ENCODE results near the gene NEURL2. TPM values are rescaled to one million over a fixed set of nuclear protein-coding genes. Genes with fewer than 3 reads are reported as not detected.

Gene NEURL2
- total RNA-seq, 1 donor from 2014 or later = 8.4 TPM

- Mint-ChIP-seq H3K9me3 (ENCODE audit: low read depth) (no peaks in the 10 kb centered on the region), H3K27ac (no peak overlapping the region), H3K4me1 (ENCODE audit: low read depth) (no peaks in the 10 kb centered on the region), H3K27me3 (peaks cover 13% of the 10 kb centered on the region), H3K36me3 (ENCODE audit: insufficient read depth) (no peaks in the 10 kb centered on the region), H3K4me3 (ENCODE audit: low read depth) (no peak overlapping the region)
- TF ChIP-seq CTCF (IDR thresholded peaks at IDR 0.05; ENCODE audit: unreplicated experiment) = no peak
- DNase-seq (ENCODE audit: low spot score, unreplicated experiment) = no peak
Observed at GRCh38 chr20:45921337-45922189, 30.6 kb upstream of the NEURL2 start.

- H3K27ac Mint-ChIP-seq = no peak overlapping the region
- no peaks in the 10 kb centered on the region for H3K4me1 Mint-ChIP-seq (ENCODE audit: low read depth)
- TF ChIP-seq CTCF (IDR thresholded peaks at IDR 0.05; ENCODE audit: unreplicated experiment) = no peak
- H3K27me3 Mint-ChIP-seq = peaks cover 13% of the 10 kb centered on the region
- no peaks in the 10 kb centered on the region for H3K9me3 Mint-ChIP-seq (ENCODE audit: low read depth)
- no peak overlapping the region for H3K4me3 Mint-ChIP-seq (ENCODE audit: low read depth)
- DNase-seq (ENCODE audit: low spot score, unreplicated experiment) = no peak
- no peaks in the 10 kb centered on the region for H3K36me3 Mint-ChIP-seq (ENCODE audit: insufficient read depth)
Observed at GRCh38 chr20:45920462-45921336, 29.7 kb upstream of the NEURL2 start.

- DNase-seq (ENCODE audit: low spot score, unreplicated experiment) = no peak
- TF ChIP-seq CTCF (IDR thresholded peaks at IDR 0.05; ENCODE audit: unreplicated experiment) = no peak
- no peak overlapping the region for H3K27ac Mint-ChIP-seq
Observed at GRCh38 chr20:45919542-45920399, 28.8 kb upstream of the NEURL2 start.

GRCh38 chr20:45918779-45919537 is 27.9 kb upstream of the NEURL2 start:
- H3K9me3 Mint-ChIP-seq (ENCODE audit: low read depth) = no peaks in the 10 kb centered on the region
- peaks cover 13% of the 10 kb centered on the region for H3K27me3 Mint-ChIP-seq
- no peaks in the 10 kb centered on the region for H3K4me1 Mint-ChIP-seq (ENCODE audit: low read depth)

More at GRCh38 chr20:45919542-45920399, 28.8 kb upstream of the NEURL2 start:
- H3K9me3 Mint-ChIP-seq (ENCODE audit: low read depth) = no peaks in the 10 kb centered on the region
- peaks cover 13% of the 10 kb centered on the region for H3K27me3 Mint-ChIP-seq
- no peaks in the 10 kb centered on the region for H3K36me3 Mint-ChIP-seq (ENCODE audit: insufficient read depth)
- H3K4me1 Mint-ChIP-seq (ENCODE audit: low read depth) = no peaks in the 10 kb centered on the region
- H3K4me3 Mint-ChIP-seq (ENCODE audit: low read depth) = no peak overlapping the region

More at GRCh38 chr20:45918779-45919537, 27.9 kb upstream of the NEURL2 start:
- DNase-seq (ENCODE audit: low spot score, unreplicated experiment) = no peak
- TF ChIP-seq CTCF (IDR thresholded peaks at IDR 0.05; ENCODE audit: unreplicated experiment) = no peak
- H3K27ac Mint-ChIP-seq = no peak overlapping the region
- no peak overlapping the region for H3K4me3 Mint-ChIP-seq (ENCODE audit: low read depth)
- H3K36me3 Mint-ChIP-seq (ENCODE audit: insufficient read depth) = no peaks in the 10 kb centered on the region

Measured in progenitor cell of endocrine pancreas (in vitro differentiated cells).